ENCODE results near the gene LRRC8C.
A peak's percentile ranks its signal among the peaks of the same experiment; 100 is the strongest.

Gene LRRC8C

GRCh38 chr1:89706700-89707012, 73.7 kb downstream of the LRRC8C start:
- FAIRE-seq (no peak), DNase-seq (ENCODE audit: insufficient read length, low spot score) (no peak)
- TF ChIP-seq POLR2A (IDR thresholded peaks at IDR 0.05; ENCODE audit: low read depth, low read length), result no peak
- no peak for TF ChIP-seq SPI1 (IDR thresholded peaks at IDR 0.05; ENCODE audit: low read depth, low read length)
- no peak for TF ChIP-seq TAF1 (IDR thresholded peaks at IDR 0.05; ENCODE audit: low read depth, low read length)
- TF ChIP-seq POLR2AphosphoS5 (IDR thresholded peaks at IDR 0.05; ENCODE audit: low read depth, low read length), result no peak
- TF ChIP-seq POU2F2 (IDR thresholded peaks at IDR 0.05; ENCODE audit: low read depth, low read length), result no peak
- TF ChIP-seq PAX5 (IDR thresholded peaks at IDR 0.05; ENCODE audit: insufficient read depth, low read length, severe bottlenecking), result no peak

GRCh38 chr1:89708751-89709375, 75.9 kb downstream of the LRRC8C start:
- FAIRE-seq (no peak), DNase-seq (ENCODE audit: insufficient read length, low spot score) (no peak)
- no peak for TF ChIP-seq POLR2AphosphoS5 (IDR thresholded peaks at IDR 0.05; ENCODE audit: low read depth, low read length)
- no peak for TF ChIP-seq TAF1 (IDR thresholded peaks at IDR 0.05; ENCODE audit: low read depth, low read length)
- TF ChIP-seq PAX5 (IDR thresholded peaks at IDR 0.05; ENCODE audit: insufficient read depth, low read length, severe bottlenecking), result no peak
- no peak for TF ChIP-seq SPI1 (IDR thresholded peaks at IDR 0.05; ENCODE audit: low read depth, low read length)
- no peak for TF ChIP-seq POLR2A (IDR thresholded peaks at IDR 0.05; ENCODE audit: low read depth, low read length)
- no peak for TF ChIP-seq POU2F2 (IDR thresholded peaks at IDR 0.05; ENCODE audit: low read depth, low read length)

- FAIRE-seq (no peak), DNase-seq (ENCODE audit: insufficient read length, low spot score) (no peak)
- no peak for TF ChIP-seq TAF1 (IDR thresholded peaks at IDR 0.05; ENCODE audit: low read depth, low read length)
- TF ChIP-seq SPI1 (IDR thresholded peaks at IDR 0.05; ENCODE audit: low read depth, low read length), result no peak
- no peak for TF ChIP-seq POLR2AphosphoS5 (IDR thresholded peaks at IDR 0.05; ENCODE audit: low read depth, low read length)
- no peak for TF ChIP-seq PAX5 (IDR thresholded peaks at IDR 0.05; ENCODE audit: insufficient read depth, low read length, severe bottlenecking)
- no peak for TF ChIP-seq POLR2A (IDR thresholded peaks at IDR 0.05; ENCODE audit: low read depth, low read length)
- TF ChIP-seq POU2F2 (IDR thresholded peaks at IDR 0.05; ENCODE audit: low read depth, low read length), result no peak
Measured at GRCh38 chr1:89710498-89711139, 77.7 kb downstream of the LRRC8C start.

- no peak for TF ChIP-seq POLR2A (IDR thresholded peaks at IDR 0.05; ENCODE audit: low read depth, low read length)
- TF ChIP-seq PAX5 (IDR thresholded peaks at IDR 0.05; ENCODE audit: insufficient read depth, low read length, severe bottlenecking), result no peak
- TF ChIP-seq TAF1 (IDR thresholded peaks at IDR 0.05; ENCODE audit: low read depth, low read length), result no peak
- TF ChIP-seq POLR2AphosphoS5 (IDR thresholded peaks at IDR 0.05; ENCODE audit: low read depth, low read length), result no peak
- TF ChIP-seq SPI1 (IDR thresholded peaks at IDR 0.05; ENCODE audit: low read depth, low read length), result no peak
- no peak for TF ChIP-seq POU2F2 (IDR thresholded peaks at IDR 0.05; ENCODE audit: low read depth, low read length)
- DNase-seq (ENCODE audit: insufficient read length, low spot score), result no peak
- no peak for FAIRE-seq
Measured at GRCh38 chr1:89711140-89711778, 78.3 kb downstream of the LRRC8C start.

- DNase-seq (ENCODE audit: insufficient read length, low spot score), result no peak
- no peak for FAIRE-seq
Measured at GRCh38 chr1:89712420-89712819, 79.5 kb downstream of the LRRC8C start.

GRCh38 chr1:89715677-89716076, 82.8 kb downstream of the LRRC8C start:
- TF ChIP-seq POLR2A (IDR thresholded peaks at IDR 0.05; ENCODE audit: low read depth, low read length) (no peak), POU2F2 (IDR thresholded peaks at IDR 0.05; ENCODE audit: low read depth, low read length) (no peak), SPI1 (IDR thresholded peaks at IDR 0.05; ENCODE audit: low read depth, low read length) (no peak)
- DNase-seq (ENCODE audit: insufficient read length, low spot score) (no peak), FAIRE-seq (no peak)

More at GRCh38 chr1:89712420-89712819, 79.5 kb downstream of the LRRC8C start:
- no peak for TF ChIP-seq PAX5 (IDR thresholded peaks at IDR 0.05; ENCODE audit: insufficient read depth, low read length, severe bottlenecking)
- TF ChIP-seq SPI1 (IDR thresholded peaks at IDR 0.05; ENCODE audit: low read depth, low read length), result no peak
- TF ChIP-seq TAF1 (IDR thresholded peaks at IDR 0.05; ENCODE audit: low read depth, low read length), result no peak
- no peak for TF ChIP-seq POLR2AphosphoS5 (IDR thresholded peaks at IDR 0.05; ENCODE audit: low read depth, low read length)
- TF ChIP-seq POLR2A (IDR thresholded peaks at IDR 0.05; ENCODE audit: low read depth, low read length), result no peak
- no peak for TF ChIP-seq POU2F2 (IDR thresholded peaks at IDR 0.05; ENCODE audit: low read depth, low read length)

- FAIRE-seq (no peak), DNase-seq (ENCODE audit: insufficient read length, low spot score) (peak; percentile 20)
- TF ChIP-seq SPI1 (IDR thresholded peaks at IDR 0.05; ENCODE audit: low read depth, low read length) (no peak), TAF1 (IDR thresholded peaks at IDR 0.05; ENCODE audit: low read depth, low read length) (no peak), POU2F2 (IDR thresholded peaks at IDR 0.05; ENCODE audit: low read depth, low read length) (no peak), PAX5 (IDR thresholded peaks at IDR 0.05; ENCODE audit: insufficient read depth, low read length, severe bottlenecking) (no peak), POLR2A (IDR thresholded peaks at IDR 0.05; ENCODE audit: low read depth, low read length) (no peak), POLR2AphosphoS5 (IDR thresholded peaks at IDR 0.05; ENCODE audit: low read depth, low read length) (no peak)
Measured at GRCh38 chr1:89719502-89720306, 86.8 kb downstream of the LRRC8C start.

- DNase-seq (ENCODE audit: insufficient read length, low spot score) (no peak), FAIRE-seq (no peak)
- TF ChIP-seq POU2F2 (IDR thresholded peaks at IDR 0.05; ENCODE audit: low read depth, low read length) (no peak), POLR2AphosphoS5 (IDR thresholded peaks at IDR 0.05; ENCODE audit: low read depth, low read length) (no peak), SPI1 (IDR thresholded peaks at IDR 0.05; ENCODE audit: low read depth, low read length) (no peak), PAX5 (IDR thresholded peaks at IDR 0.05; ENCODE audit: insufficient read depth, low read length, severe bottlenecking) (no peak), TAF1 (IDR thresholded peaks at IDR 0.05; ENCODE audit: low read depth, low read length) (no peak), POLR2A (IDR thresholded peaks at IDR 0.05; ENCODE audit: low read depth, low read length) (no peak)
Measured at GRCh38 chr1:89720839-89721238, 87.9 kb downstream of the LRRC8C start.

- no peak for FAIRE-seq
- TF ChIP-seq PAX5 (IDR thresholded peaks at IDR 0.05; ENCODE audit: insufficient read depth, low read length, severe bottlenecking), result no peak
- no peak for DNase-seq (ENCODE audit: insufficient read length, low spot score)
Measured at GRCh38 chr1:89721351-89721750, 88.4 kb downstream of the LRRC8C start.

Measured in GM12891 (cell line).